T-helper 1 cell treated with Interleukin-12 subunit alpha and Interleukin-12 subunit beta and Interleukin-4 antibody, amounts not matched to agents 30 ng/mL and 1 ng/mL, for 36 hours (primary cell): Measurements from ENCODE around the gene ZMIZ1. TPM values are rescaled to one million over a fixed set of nuclear protein-coding genes. Genes with fewer than 3 reads are reported as not detected.

Source experiments
- intact Hi-C: fragments of 100-400 bp; cut with micrococcal nuclease; formaldehyde crosslinking; loops from one replicate; pipeline ENCODE4 v1.15.1; 2024
- total RNA-seq: library from RNA; stranded (reverse); gene quantifications from 2 replicates; pipeline ENCODE4 v1.2.3, GENCODE V29; 2022

ZMIZ1 gene
- total RNA-seq, 1 donor from 2014 or later = 51.2 TPM

- intact Hi-C loops = no loop called here
These were observed 97.6 kb downstream of the ZMIZ1 start for GRCh38 chr10:79166312-79166721.

- intact Hi-C loops = no loop called here
These were observed 98.0 kb downstream of the ZMIZ1 start for GRCh38 chr10:79166741-79167140.

- intact Hi-C loops = no loop called here
These were observed 98.8 kb downstream of the ZMIZ1 start for GRCh38 chr10:79167537-79167936.

GRCh38 chr10:79168210-79168609 lies 99.4 kb downstream of the ZMIZ1 start:
- intact Hi-C loops = no loop called here

GRCh38 chr10:79170226-79170752 lies 101.5 kb downstream of the ZMIZ1 start:
- intact Hi-C loops = no loop called here

GRCh38 chr10:79170993-79171392 lies 102.2 kb downstream of the ZMIZ1 start:
- intact Hi-C loops = no loop called here

GRCh38 chr10:79171504-79171903 lies 102.7 kb downstream of the ZMIZ1 start:
- intact Hi-C loops = no loop called here

GRCh38 chr10:79172881-79173280 lies 104.1 kb downstream of the ZMIZ1 start:
- intact Hi-C loops = no loop called here

- intact Hi-C loops = no loop called here
These were observed 105.0 kb downstream of the ZMIZ1 start for GRCh38 chr10:79173582-79174262.

- intact Hi-C loops = no loop called here
These were observed 107.3 kb downstream of the ZMIZ1 start for GRCh38 chr10:79176052-79176501.

- intact Hi-C loops = no loop called here
These were observed 108.3 kb downstream of the ZMIZ1 start for GRCh38 chr10:79176949-79177602.

GRCh38 chr10:79178070-79178576 lies 109.4 kb downstream of the ZMIZ1 start:
- intact Hi-C loops = no loop called here

GRCh38 chr10:79178614-79179163 lies 109.9 kb downstream of the ZMIZ1 start:
- intact Hi-C loops = no loop called here

- intact Hi-C loops = no loop called here
These were observed 110.6 kb downstream of the ZMIZ1 start for GRCh38 chr10:79179164-79179956.

GRCh38 chr10:79179957-79180309 lies 111.2 kb downstream of the ZMIZ1 start:
- intact Hi-C loops = no loop called here

- intact Hi-C loops = no loop called here
These were observed 111.9 kb downstream of the ZMIZ1 start for GRCh38 chr10:79180414-79181221.

GRCh38 chr10:79181227-79181626 lies 112.5 kb downstream of the ZMIZ1 start:
- intact Hi-C loops = no loop called here

GRCh38 chr10:79181698-79182521 lies 113.1 kb downstream of the ZMIZ1 start:
- intact Hi-C loops = no loop called here

GRCh38 chr10:79182781-79183467 lies 114.2 kb downstream of the ZMIZ1 start:
- intact Hi-C loops = no loop called here
